Activated CD8-positive, alpha-beta T cell treated with anti-CD3 and anti-CD28 coated beads for 36 hours (primary cell): Measurements from ENCODE around the gene MMD. TPM values are rescaled to one million over a fixed set of nuclear protein-coding genes. Genes with fewer than 3 reads are reported as not detected.

Experiments used
- ATAC-seq: fragments of 200-7000 bp; cut with Tn5 transposase; one replicate; pipeline ENCODE4 v1.10.0; 2021; ENCODE audit warnings: mild to moderate bottlenecking, moderate library complexity
- CTCF ChIA-PET: fragments of 350-600 bp; sonication (Branson Sonifier 250); formaldehyde crosslinking; loops from one replicate; lab custom pipeline; 2021; ENCODE audit warnings: antibody characterized with exemption; lab: Charles Lee
- POLR2A ChIA-PET: fragments of 350-600 bp; sonication (Branson Sonifier 250); formaldehyde crosslinking; loops from one replicate; lab custom pipeline; 2021; ENCODE audit warnings: antibody characterized with exemption; lab: Charles Lee
- DNase-seq: peaks from one replicate; pipeline ENCODE4 v3.0.0-alpha.2; 2020
- H3K27ac Mint-ChIP-seq: one replicate; pipeline ENCODE4 v1.8.0; 2021; ENCODE audit warnings: mild to moderate bottlenecking, mixed read lengths
- H3K27me3 Mint-ChIP-seq: one replicate; pipeline ENCODE4 v1.8.0; 2021; ENCODE audit warnings: mixed read lengths
- H3K36me3 Mint-ChIP-seq: one replicate; pipeline ENCODE4 v1.8.0; 2021; ENCODE audit warnings: low read depth, mixed read lengths
- H3K4me1 Mint-ChIP-seq: one replicate; pipeline ENCODE4 v1.8.0; 2021; ENCODE audit warnings: low read depth, mixed read lengths
- H3K4me3 Mint-ChIP-seq: one replicate; pipeline ENCODE4 v1.8.0; 2021; ENCODE audit warnings: mild to moderate bottlenecking, moderate library complexity, mixed read lengths
- H3K9me3 Mint-ChIP-seq: one replicate; pipeline ENCODE4 v1.8.0; 2021; ENCODE audit warnings: mixed read lengths
- intact Hi-C: fragments of 100-400 bp; cut with micrococcal nuclease; formaldehyde crosslinking; loops from one replicate; pipeline ENCODE4 v1.10.0; 2022
- total RNA-seq, 2 experiments: library from RNA; stranded (reverse); gene quantifications; one replicate each; pipeline ENCODE4 v1.2.3, GENCODE V29; 2021
- TF ChIP-seq, protein P1 (sequence below): fragments of 200-600 bp; IDR thresholded peaks from one replicate; pipeline ENCODE4 v1.8.0; 2022; ENCODE audit warnings: antibody characterized with exemption, mild to moderate bottlenecking

The MMD gene
- total RNA-seq, 2 experiments from 2014 or later: 27.0 to 39.3 TPM

- H3K4me1 Mint-ChIP-seq: no peaks in the 10 kb centered on the region
- TF ChIP-seq, protein P1, sequence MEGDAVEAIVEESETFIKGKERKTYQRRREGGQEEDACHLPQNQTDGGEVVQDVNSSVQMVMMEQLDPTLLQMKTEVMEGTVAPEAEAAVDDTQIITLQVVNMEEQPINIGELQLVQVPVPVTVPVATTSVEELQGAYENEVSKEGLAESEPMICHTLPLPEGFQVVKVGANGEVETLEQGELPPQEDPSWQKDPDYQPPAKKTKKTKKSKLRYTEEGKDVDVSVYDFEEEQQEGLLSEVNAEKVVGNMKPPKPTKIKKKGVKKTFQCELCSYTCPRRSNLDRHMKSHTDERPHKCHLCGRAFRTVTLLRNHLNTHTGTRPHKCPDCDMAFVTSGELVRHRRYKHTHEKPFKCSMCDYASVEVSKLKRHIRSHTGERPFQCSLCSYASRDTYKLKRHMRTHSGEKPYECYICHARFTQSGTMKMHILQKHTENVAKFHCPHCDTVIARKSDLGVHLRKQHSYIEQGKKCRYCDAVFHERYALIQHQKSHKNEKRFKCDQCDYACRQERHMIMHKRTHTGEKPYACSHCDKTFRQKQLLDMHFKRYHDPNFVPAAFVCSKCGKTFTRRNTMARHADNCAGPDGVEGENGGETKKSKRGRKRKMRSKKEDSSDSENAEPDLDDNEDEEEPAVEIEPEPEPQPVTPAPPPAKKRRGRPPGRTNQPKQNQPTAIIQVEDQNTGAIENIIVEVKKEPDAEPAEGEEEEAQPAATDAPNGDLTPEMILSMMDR: no peak
- ATAC-seq (no peak), DNase-seq (no peak)
- no peaks in the 10 kb centered on the region for H3K9me3 Mint-ChIP-seq
- H3K27ac Mint-ChIP-seq: no peak overlapping the region
- H3K4me3 Mint-ChIP-seq: no peak overlapping the region
- intact Hi-C loops: no loop called here
- peaks cover 1% of the 10 kb centered on the region for H3K27me3 Mint-ChIP-seq
- no peaks in the 10 kb centered on the region for H3K36me3 Mint-ChIP-seq
- ChIA-PET CTCF (no interaction called here), POLR2A (no interaction called here)
These were observed 22.3 kb upstream of the MMD start for GRCh38 chr17:55443904-55444303.

DNA sequence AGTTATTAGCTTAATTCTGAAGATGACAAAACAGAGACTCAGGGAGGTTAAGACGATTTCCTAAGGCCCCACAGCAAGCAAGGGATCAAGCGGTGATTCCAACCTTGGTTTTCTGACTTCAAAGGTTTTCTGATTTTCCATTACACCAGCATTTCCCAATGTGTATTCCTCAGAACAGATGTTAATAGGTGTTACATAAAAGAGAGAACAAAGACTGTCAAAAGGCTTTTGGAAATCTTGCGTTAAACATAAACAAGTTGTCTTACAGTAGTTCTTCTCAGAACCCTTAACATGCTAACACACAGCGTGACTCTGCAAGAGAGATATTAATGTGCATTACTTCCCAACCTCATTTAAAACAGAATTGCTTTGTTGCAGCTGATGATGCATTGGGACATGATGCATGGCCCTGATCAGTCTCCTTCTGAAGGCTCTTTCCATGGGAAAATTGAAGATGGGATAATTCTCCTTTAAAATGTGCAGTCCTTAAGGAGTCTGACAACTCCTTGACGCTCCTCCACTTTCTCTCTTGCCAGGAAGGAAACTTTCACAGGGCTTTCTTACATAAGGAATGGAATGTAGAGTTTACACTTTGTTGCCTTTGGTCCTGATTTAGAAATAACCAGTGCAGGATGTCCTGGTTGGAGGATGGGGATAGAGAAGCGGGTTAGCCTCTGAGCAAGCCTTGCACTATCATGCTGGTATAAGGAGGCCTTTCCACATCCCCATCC, 21.5 kb upstream of the MMD start:
- peaks cover 4% of the 10 kb centered on the region for H3K27me3 Mint-ChIP-seq
- DNase-seq (no peak), ATAC-seq (no peak)
- ChIA-PET CTCF (interaction anchor here (1.7 kb wide), 1 partner anchor 71 kb away, joined by 7 read pairs; no protein-coding TSS in a partner anchor), POLR2A (no interaction called here)
- H3K4me1 Mint-ChIP-seq: no peaks in the 10 kb centered on the region
- H3K9me3 Mint-ChIP-seq: no peaks in the 10 kb centered on the region
- H3K36me3 Mint-ChIP-seq: no peaks in the 10 kb centered on the region
- intact Hi-C loops: no loop called here
- no peak overlapping the region for H3K27ac Mint-ChIP-seq
- no peak overlapping the region for H3K4me3 Mint-ChIP-seq
- TF ChIP-seq, protein P1: no peak

- CTCF ChIA-PET: interaction anchor here (1.7 kb wide), 1 partner anchor 72 kb away, joined by 7 read pairs; no protein-coding TSS in a partner anchor
- Mint-ChIP-seq H3K9me3 (no peaks in the 10 kb centered on the region), H3K27me3 (peaks cover 4% of the 10 kb centered on the region), H3K27ac (no peak overlapping the region), H3K4me3 (no peak overlapping the region), H3K36me3 (no peaks in the 10 kb centered on the region), H3K4me1 (peaks cover under 1% of the 10 kb centered on the region)
- ATAC-seq (no peak), DNase-seq (no peak)
- POLR2A ChIA-PET: no interaction called here
- intact Hi-C loops: no loop called here
- TF ChIP-seq, protein P1: no peak
These were observed 20.8 kb upstream of the MMD start for GRCh38 chr17:55442462-55442861.

- H3K36me3 Mint-ChIP-seq: no peaks in the 10 kb centered on the region
- H3K9me3 Mint-ChIP-seq: no peaks in the 10 kb centered on the region
- intact Hi-C loops: no loop called here
- TF ChIP-seq, protein P1: no peak
- ChIA-PET POLR2A (no interaction called here), CTCF (interaction anchor here (1.7 kb wide), 1 partner anchor 73 kb away, joined by 7 read pairs; no protein-coding TSS in a partner anchor)
- DNase-seq (no peak), ATAC-seq (no peak)
- H3K27ac Mint-ChIP-seq: no peak overlapping the region
- peaks cover 4% of the 10 kb centered on the region for H3K27me3 Mint-ChIP-seq
- no peak overlapping the region for H3K4me3 Mint-ChIP-seq
- H3K4me1 Mint-ChIP-seq: peaks cover 7% of the 10 kb centered on the region
These were observed 19.9 kb upstream of the MMD start for GRCh38 chr17:55441544-55441943.

GRCh38 chr17:55440391-55440790, 18.8 kb upstream of the MMD start:
- ATAC-seq (no peak), DNase-seq (no peak)
- no peaks in the 10 kb centered on the region for H3K36me3 Mint-ChIP-seq
- TF ChIP-seq, protein P1: no peak
- CTCF ChIA-PET: interaction anchor here (1.2 kb wide), 1 partner anchor 296 kb away, joined by 3 read pairs; no protein-coding TSS in a partner anchor
- H3K4me3 Mint-ChIP-seq: no peak overlapping the region
- peaks cover 7% of the 10 kb centered on the region for H3K4me1 Mint-ChIP-seq
- no peaks in the 10 kb centered on the region for H3K9me3 Mint-ChIP-seq
- POLR2A ChIA-PET: no interaction called here
- intact Hi-C loops: no loop called here
- H3K27ac Mint-ChIP-seq: no peak overlapping the region
- H3K27me3 Mint-ChIP-seq: peaks cover 7% of the 10 kb centered on the region
